Mesenteric fat pad (tissue), 1 donor: Measurements from ENCODE around the gene MACC1. TPM values are rescaled to one million over a fixed set of nuclear protein-coding genes. Genes with fewer than 3 reads are reported as not detected.

Experiments used
- DNase-seq: peaks from one replicate; pipeline ENCODE4 v3.0.0-alpha.2; 2020; ENCODE audit warnings: low spot score
- total RNA-seq: library from RNA; stranded (reverse); fragmentation: NEBNext Ultra II Directional; extraction: Animal tissue kit (Norgen Biotek cat#: 25700); gene quantifications from one replicate; pipeline ENCODE4 v1.2.1, GENCODE V29; 2021
- donor health status: DM: yes; HTN: yes; CAD: no.

MACC1 gene
- total RNA-seq, 1 donor from 2014 or later, result 7.4 TPM

DNA sequence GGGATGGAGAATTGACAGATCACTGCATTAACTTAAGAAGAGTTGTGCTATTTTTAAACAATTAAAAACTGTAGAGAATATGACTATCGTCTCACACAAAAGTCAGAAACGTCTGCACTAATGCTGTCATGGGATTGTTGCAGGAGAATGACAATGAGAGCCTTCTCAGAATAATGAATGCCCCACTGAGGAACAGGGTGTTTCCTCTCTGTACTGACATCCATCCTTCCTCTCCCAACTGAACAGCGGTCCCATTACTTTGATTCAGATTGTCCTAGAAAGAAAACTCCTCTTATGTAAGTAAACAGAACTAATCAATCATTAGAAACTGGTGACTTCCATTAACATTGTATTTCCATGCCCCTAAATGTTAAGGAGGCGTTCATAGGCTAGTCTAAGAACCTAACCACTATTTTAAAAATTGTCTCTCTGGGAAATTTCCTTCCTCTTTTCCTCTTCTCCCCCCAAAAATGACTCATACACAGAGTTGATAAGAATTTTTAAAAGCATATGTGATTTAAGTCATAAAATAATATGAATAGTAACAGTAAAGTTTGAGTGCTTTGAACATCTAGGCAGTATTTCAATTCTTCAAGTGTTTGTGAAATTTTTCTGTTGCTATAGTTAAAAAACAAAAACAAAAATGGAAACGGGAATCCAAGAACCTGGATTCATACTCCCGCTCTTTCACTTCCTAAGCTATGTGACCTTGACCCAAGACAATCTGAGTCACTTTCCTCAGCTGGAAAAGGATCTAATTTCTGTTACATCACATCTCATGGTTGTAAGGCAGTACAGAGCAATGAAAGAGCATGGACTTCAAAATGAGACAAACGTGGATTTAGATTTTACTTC is 12.7 kb upstream of the MACC1 start:
- no peak for DNase-seq

DNA sequence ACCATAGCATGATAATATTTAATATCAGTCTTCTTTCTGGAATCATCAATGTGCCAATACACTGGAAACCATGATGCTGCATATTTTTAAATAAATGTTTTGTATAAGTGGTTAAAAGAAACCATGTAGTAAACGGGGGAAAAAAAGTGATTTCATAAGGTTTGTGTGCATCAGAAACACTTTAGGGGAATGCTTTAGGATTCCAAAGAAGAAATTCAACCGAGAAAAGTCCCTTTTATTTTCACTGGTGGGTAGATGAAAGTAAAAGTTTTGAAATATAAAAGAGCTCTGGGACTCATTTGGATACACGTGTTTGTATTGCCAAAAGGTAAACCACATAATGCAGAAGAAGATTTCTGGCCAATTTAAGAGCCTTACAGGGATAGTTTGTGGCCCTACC is 11.9 kb upstream of the MACC1 start:
- no peak for DNase-seq

DNA sequence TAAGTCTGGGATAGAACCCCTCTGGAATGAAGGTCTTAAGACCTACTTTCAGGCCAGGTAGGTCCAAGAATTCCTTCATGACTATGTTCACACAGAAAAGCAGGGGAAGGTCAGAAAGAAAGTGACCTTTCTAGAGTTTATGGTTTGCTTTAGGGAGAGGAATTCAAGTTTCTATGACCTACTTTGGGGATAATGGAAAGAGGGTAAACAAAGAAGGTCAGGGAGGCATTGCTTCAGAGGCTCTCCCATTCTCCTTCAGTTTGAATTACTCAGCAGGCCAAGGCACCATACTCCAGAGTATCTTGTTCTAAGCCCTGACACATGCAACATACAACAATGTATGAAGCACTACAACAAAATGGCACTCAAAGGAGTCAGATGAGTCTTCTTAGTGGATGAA is 11.5 kb upstream of the MACC1 start:
- DNase-seq, result no peak

DNA sequence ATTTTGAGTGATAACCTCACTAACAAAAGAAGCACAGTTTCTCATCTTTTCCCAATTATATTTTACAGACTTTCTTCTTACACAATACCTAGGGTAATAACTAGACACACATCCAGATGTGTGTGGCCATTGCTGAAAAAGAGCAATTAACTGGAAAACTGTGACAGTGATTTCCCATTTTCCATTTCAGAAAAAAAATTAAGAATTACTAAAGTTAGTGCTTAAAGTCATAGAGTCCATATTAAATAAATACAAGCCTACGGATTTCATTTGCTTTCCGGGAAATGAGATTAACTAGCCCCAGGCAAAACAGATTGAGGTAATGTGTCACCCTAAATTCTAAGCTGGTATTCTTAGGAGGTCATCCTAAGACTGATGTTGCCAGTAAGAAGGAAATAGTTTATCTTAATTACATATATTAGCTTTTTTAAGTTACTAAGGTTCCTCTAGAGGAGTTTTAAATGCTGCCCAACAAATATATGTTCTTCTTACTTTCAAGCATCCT is 10.2 kb upstream of the MACC1 start:
- no peak for DNase-seq

DNA sequence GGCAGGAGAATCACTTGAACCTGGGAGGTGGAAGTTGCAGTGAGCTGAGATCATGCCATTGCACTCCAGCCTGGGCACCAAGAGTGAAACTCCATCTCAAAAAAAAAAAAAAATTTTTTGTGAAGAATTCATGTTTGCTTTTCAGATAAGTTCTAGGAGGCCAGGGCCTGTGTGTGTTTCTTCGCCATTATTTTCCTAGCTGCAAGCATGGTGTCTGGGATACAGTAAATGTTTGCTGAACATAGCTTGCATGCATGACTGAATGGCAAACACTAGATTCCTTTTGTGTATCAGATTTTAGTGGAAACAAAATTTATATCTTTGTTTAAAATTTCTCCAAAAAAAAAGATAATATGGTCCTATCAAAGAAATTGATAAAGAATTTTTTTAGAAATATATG is 9.7 kb upstream of the MACC1 start:
- no peak for DNase-seq

DNA sequence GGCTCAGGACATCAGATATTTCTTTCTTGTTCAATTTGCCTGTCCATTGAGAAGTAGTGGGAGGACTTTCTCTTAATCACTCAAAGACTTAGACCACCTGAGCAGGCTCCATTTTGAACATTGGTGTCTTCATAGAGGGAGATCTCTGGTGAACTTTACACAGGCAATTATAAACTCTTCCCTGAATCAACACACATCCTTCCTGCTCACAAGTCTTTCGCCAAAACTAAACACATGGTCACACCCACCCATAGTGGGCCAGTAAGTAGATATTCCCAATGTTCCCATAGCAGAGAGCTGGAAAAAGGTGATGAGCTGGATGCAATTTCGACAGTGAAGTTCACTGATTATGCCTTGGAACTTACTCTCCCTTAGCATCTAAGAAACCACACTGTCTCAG is 8.2 kb upstream of the MACC1 start:
- no peak for DNase-seq

DNA sequence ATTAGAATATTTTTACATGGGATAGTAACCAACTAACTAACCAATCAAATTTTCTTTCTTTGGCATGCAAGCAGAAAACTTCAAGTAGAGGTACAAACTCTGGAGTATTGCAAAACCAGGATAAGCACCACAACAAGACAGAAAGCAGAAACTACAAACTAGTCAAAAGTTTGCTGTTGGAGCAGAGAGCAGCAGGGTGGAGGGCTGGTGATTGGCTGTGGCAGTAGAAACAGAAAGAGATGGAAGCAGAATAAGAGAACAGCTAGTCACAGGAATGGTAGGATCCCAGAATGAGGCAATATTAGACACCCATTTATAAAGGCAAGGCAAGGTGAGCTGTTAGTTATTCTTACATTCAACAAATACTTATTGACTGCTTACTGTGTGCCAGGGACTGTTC is 6.8 kb upstream of the MACC1 start:
- no peak for DNase-seq

DNA sequence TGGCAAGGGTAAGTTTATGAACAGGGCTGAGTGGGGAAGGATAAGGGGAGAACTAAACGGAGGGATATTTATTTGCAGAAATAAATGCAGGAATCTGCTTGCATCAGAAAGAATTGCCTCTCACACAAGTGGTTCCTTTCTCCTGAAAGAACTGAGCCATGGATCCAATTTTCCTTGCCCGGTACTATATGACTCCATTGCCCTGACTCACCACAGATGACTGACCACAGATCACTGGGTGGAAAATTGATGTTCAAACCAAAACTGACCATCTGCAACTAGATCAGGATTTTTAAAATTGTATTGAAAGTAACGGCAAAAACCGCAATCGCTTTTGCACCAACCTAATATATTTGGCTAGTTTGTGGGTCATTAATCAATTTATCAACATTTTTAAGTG is 6.2 kb upstream of the MACC1 start:
- DNase-seq, result no peak

DNA sequence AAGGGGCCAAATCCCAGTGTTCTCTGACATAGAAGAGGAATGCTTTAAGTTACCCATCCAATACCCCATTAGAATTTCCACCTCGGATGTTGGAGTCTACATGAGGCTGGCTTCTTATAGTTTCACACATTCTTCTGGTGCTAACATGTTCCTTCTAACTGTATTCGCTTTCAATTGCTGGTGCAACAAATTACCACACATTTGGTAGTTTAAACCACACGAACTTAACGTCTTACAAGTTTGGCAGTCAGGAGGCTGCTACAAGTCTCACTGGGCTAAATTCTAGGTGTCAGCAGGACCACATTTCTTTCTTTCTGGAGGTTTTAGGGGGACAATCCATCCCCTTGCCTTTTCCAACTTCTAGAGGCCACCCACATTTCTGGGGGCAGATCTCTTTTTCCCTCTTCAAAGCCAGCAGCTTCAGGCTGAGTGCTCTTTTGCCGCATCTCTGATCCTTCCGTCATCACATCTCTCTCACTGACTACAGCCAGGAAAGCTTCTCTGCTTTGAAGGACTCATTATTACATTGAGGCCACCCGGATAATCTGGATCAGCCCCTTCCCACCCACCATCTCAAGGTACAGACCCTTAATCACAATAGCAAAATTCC is 5.1 kb upstream of the MACC1 start:
- DNase-seq, result no peak

DNA sequence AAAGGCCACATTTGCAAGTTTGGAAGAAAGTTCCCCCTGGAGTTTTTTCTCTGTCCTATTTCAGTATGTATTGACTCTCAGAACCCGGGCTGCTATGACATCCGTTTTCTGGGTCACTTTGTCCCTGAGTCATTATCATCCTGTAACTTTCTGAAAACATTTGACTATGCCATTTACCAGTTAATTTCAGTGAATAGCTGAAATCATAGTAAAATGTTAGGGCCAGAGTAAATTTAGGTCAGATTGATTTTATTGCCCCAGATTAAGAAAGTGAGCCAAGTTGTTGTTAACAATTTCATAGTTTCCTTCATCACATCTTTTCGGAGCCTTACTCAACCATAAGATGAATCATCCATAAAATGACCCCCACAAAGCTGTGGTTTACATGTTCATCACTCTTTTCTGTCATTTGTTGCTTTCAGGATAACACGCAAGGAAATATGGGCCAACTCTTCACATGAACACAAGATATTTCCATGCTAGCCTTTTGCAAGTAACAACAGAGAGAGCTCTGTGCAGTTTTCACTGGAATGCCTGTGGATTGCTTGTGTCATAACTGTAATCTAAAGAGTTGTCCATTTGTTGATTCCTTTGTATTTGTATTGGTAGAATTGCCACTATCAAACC is 3.9 kb upstream of the MACC1 start:
- no peak for DNase-seq

DNA sequence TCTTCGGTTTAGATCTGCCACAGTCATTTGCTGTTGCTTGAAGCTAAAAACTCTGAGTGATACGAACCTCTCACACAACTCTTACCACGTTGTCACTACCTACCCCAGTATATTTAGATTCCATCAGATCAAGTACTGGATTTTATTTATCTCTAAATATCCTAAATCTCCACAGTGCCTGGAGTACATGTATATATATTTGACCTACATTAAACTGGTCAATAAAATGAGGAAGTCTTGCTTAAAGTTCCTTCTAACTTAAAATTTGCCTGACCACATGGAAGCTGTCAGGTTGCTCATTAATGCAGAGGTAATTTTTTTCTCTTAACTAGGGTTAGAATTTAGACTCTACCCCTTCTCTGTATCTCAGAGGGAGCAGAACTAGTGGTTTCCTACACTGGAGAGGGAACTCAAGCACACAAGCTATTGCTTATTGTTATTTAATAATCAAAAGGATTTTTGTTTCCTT is 3.1 kb upstream of the MACC1 start:
- no peak for DNase-seq

DNA sequence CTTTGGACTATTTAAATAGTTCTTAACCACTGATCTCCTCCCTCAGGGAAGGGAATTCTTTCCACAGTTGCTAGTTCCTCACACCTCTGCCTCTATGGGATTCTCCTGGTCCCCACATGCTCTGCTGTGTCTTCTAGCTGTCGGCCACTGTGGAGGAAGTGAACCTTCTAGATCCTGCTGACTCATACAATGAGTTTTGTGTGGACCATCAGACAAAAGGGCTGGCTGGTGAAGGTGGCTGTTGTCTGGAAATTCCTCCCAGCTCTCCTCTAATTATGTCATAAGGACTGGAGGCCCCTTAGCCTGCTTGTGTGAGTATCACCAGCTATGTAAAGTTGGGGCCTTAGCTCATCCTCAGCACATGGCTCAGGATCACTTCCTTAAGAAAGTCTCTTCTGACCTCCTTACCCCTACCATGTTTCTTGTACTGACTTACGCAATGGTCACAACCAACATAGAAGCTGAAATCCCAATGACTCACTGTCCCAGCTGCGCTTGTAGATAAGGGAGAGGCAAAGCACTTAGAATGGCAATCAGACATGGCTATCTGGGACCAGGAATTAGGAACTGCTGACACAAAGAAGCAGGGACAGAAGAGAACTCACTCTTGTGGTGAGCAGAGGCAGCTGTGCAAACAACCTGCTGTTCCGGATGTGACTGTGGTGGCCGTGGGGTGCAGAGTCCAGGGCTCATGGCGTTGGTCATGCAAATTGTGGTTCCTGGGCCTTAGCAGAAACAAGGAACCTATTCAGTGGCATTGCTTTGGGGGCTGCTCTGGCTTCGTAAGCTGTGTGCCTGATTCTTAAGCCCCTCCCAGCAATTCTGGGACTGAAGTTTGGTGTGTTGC is 2.5 kb upstream of the MACC1 start:
- no peak for DNase-seq

DNA sequence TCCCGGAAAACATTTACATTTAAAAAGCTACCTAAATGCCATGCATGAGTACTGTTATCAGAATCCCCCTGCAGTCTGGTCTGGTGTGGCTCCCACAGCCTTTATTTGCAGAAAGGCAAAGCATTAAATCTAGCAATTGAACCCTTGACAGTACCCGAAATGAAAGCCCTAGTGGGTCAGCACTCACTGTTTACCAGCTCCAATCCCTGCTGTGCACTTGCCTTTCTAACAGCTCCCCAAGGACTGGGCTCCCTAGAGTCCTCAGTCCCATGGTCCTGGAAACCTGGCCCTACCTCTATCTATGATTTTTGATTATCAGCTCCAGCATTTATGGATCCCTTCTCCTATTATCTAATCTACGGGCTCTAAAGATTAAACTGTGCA is 1.9 kb upstream of the MACC1 start:
- DNase-seq, result no peak

DNA sequence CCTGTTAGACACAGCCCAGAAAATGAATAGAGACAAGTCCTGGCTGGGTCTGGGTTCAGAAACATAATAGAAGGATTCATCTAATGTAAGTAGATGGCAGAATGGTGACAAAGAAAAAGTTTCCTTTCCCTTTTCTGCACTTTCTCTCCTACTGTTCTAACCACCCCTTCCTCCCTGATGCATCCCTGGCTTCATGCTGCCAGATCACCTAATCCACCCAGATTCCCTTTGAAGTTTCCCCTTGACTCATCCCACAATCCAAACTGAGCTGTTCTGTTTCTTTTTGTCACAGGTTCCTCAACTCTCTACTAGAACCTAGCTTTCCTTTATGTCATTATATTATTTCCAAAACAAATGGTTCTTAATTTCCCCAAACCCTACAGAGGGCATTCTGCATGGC is 1.1 kb upstream of the MACC1 start:
- no peak for DNase-seq

DNA sequence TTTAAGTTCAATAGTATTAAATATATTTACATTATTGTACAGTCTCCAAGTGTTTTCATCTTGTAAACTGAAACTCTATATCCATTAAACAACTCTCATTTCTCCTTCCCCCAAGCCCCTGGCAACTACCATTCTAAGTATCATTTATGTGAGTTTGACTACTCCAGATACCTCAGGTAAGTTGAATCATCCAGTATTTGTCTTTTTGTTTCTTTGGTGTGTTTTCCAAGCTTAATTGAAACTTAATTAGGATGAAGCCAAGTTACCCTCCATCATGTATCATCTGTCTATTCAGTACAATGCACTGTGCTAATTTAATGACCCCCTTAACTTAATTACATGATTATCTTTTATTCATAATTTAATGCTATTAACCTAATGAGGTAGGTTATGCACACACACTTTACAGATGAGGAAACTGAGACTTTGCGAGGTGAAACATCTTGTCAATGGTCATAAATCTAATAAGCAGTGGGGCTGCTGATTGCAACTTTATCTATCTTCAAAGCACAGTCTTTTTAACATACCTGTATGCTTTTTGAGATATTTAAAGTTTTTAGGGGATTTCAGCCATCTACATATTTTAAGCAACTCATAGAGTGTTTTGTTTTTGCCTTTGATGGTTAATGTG is 663 bp downstream of the MACC1 start:
- DNase-seq, result no peak

DNA sequence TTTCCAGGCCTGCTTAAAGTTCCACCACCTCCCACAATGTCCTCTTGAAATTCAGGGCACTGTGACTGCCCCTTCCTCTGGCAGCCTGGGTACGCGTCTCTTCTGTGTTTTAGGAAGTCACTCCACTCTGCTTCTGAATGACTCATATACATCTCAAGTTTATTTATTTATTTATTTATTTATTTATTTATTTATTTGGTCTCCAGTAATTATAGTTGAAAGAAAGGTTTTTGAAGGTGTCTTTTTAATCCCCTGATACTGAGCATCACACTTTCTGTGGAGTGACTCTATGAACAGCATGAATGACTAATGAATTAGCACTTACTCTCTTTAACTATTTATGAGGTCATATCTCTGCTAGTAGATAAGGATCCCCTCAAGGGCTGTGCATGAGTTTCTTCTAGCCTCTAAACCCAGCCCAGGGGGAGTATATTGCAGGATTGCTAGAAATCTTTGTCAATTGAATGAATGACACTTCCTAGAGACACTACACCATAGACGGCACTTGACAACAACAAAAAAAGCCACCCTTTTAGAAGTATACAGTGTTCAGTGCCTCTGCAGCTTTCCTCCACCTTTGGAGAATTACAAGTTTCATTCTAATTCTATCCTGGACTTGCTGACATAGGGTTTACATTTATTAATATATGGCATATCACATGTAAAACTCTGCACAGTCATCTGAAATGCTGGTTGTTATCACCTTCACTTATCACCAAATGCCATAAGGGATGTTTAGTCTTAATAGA is 2.1 kb downstream of the MACC1 start:
- DNase-seq, result no peak

DNA sequence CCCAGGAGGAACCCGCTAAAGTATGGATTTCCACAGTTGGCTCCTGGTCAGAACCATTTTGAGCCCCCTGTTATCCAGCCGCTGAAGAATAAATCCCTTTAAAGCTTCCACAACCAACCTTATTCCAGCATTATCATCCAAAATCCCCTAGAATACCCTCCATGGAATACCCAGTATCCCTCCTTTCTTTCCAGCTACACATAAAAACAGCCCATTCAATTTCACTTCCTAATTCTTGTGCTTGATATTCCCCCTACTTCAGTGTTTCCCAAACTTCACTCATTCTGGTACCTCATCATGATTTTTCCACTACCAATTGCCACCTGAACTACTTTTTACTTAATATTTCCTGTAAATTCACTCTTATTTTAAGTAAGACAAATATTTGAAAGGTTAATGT is 3.1 kb downstream of the MACC1 start:
- no peak for DNase-seq

DNA sequence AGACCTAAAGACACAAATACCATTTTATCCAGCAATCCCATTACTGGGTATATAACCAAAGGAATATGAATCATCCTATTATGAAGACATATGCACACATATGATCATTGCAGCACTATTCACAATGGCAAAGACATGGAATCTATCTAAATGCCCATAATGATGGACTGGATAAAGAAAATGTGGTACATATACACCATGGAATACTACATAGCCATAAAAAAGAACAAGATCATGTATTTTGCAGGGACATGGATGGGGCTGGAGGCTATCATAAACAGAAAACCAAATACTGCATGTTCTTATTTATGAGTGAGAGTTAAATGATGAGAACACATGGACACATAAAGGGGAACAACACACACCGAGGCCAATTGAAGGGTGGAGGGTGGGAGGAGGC is 3.8 kb downstream of the MACC1 start:
- no peak for DNase-seq

DNA sequence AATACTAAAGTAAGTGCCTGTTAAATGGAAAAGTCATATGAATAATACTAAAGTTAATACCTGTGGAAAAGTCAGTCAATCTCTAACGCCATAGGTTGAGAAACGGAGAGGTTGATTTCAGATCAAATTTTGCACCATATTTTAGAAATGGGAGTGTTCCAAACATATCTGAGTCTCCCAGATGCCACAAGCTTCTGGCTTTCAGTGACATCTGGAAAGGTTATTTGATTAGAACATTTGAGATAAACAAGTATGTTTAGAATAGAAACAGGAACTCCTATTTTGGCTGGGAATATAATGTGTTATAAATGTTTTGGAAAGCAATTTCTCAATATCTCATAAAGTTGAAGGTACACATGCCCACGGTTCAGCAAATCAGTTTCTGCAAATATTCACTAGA is 5.8 kb downstream of the MACC1 start:
- DNase-seq, result no peak

DNA sequence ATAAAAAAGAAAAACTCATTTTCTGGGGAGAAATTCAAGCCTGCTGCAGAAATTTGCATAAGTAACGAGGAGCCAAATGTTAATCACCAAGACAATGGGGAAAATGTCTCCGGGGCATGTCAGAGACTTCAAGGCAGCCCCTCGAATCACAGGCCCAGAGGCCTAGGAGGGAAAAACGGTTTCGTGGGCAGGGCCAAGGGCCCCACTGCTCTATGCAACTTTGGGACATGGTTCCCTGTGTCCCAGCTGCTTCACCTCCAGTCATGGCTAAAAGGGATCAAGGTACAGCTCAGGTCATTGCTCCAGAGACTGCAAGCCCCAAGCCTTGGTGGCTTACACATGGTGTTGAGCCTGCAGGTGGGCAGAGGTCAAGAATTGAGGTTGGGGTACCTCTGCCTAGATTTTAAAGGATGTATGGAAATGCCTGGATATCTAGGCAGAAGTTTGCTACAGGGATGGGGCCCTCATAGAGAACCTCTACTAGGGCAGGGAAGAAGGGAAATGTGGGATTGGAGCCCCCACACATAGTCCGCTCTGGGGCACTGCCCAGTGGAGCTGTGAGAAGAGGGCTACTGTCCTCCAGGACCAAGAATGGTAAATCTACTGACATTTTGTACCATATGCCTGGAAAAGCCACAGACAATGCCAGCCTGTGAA is 8.4 kb downstream of the MACC1 start:
- no peak for DNase-seq
